Endothelial cell of umbilical vein (primary cell): ENCODE results near the gene CLCN6. TPM values are rescaled to one million over a fixed set of nuclear protein-coding genes. Genes with fewer than 3 reads are reported as not detected.

Experiments used
- BruUV-seq: library from RNA; stranded (reverse); fragments of 400-500 nt; replicated peaks from 2 replicates; lab custom pipeline; 2021; lab: Mats Ljungman, UMichigan
- CTCF ChIA-PET: fragments of 300-600, 350-600 bp; sonication (Branson Sonifier 250); formaldehyde crosslinking; loops from one replicate; lab custom pipeline; 2021; ENCODE audit warnings: antibody characterized with exemption, inconsistent platforms; lab: Charles Lee
- POLR2A ChIA-PET: fragments of 300-600, 350-600 bp; sonication (Branson Sonifier 250); formaldehyde crosslinking; loops from one replicate; lab custom pipeline; 2021; ENCODE audit warnings: antibody characterized with exemption, inconsistent platforms; lab: Charles Lee
- DNase-seq: peaks from one replicate; pipeline ENCODE4 v3.0.0-alpha.2; 2011; ENCODE audit warnings: low read depth, low spot score
- FAIRE-seq: peaks from 2 replicates; lab custom pipeline; 2011; peaks lifted over from hg19 to GRCh38; lab: Jason Lieb, UNC
- H2AFZ ChIP-seq: 2 replicates; pipeline ENCODE4 v1.6.0; 2012; ENCODE audit warnings: low read depth, low read length, control low read depth, inconsistent platforms
- H3K27ac ChIP-seq: 2 replicates; pipeline ENCODE4 v1.5.1; 2011; ENCODE audit warnings: low read depth, mild to moderate bottlenecking, control low read depth, low read length, moderate library complexity; ENCODE audit not compliant: insufficient read depth
- H3K27me3 ChIP-seq, 2 experiments: 2 replicates each; pipeline versions ENCODE4 v1.6.0 to v1.6.1; 2011; ENCODE audit warnings: low read length in 2 of 2, mixed read lengths in 1 of 2; ENCODE audit not compliant: control insufficient read depth in 2 of 2, insufficient read depth in 2 of 2
- H3K36me3 ChIP-seq, 2 experiments: 2 replicates in 1 of 2; 3 replicates in 1 of 2; pipeline ENCODE4 v1.5.1; 2011; ENCODE audit warnings: low read length in 2 of 2, mild to moderate bottlenecking in 1 of 2, moderate library complexity in 1 of 2; ENCODE audit not compliant: control insufficient read depth in 2 of 2, insufficient read depth in 2 of 2; ENCODE audit errors: extremely low read depth in 1 of 2
- H3K4me1 ChIP-seq: 3 replicates; pipeline ENCODE4 v1.5.1; 2011; ENCODE audit warnings: mild to moderate bottlenecking, low read length; ENCODE audit not compliant: control insufficient read depth, insufficient read depth; ENCODE audit errors: extremely low read depth
- H3K4me2 ChIP-seq: 2 replicates; pipeline ENCODE4 v1.6.1; 2011; ENCODE audit warnings: low read length, control low read depth, mixed read lengths; ENCODE audit not compliant: insufficient read depth
- H3K4me3 ChIP-seq, 3 experiments: fragments of 200-600 bp in 1 of 3; sonication (generic), shearing (Covaris generic) in 1 of 3; replicated peaks in 1 of 3; 2 replicates each; pipeline ENCODE4 v1.5.1; 2011 to 2016; ENCODE audit warnings: control low read depth in 3 of 3, low read length in 3 of 3, mild to moderate bottlenecking in 2 of 3, inconsistent platforms in 1 of 3, low read depth in 1 of 3, moderate library complexity in 1 of 3; ENCODE audit not compliant: insufficient read depth in 1 of 3
- H3K79me2 ChIP-seq: 2 replicates; pipeline ENCODE4 v1.6.0; 2012; ENCODE audit warnings: low read length, inconsistent platforms; ENCODE audit not compliant: control insufficient read depth, insufficient read depth
- H3K9ac ChIP-seq: replicated peaks from 2 replicates; pipeline ENCODE3; 2011; ENCODE audit warnings: low read length, control low read depth; ENCODE audit not compliant: insufficient read depth; ENCODE audit errors: extremely low read depth
- H3K9me1 ChIP-seq: replicated peaks from 3 replicates; pipeline ENCODE4 v1.6.0; 2011; ENCODE audit warnings: mild to moderate bottlenecking, low read length; ENCODE audit not compliant: control insufficient read depth, insufficient read depth; ENCODE audit errors: extremely low read depth
- H3K9me3 ChIP-seq: replicated peaks from 2 replicates; pipeline ENCODE4 v1.5.1; 2012; ENCODE audit warnings: low read length, inconsistent platforms; ENCODE audit not compliant: control insufficient read depth, insufficient read depth
- H4K20me1 ChIP-seq: replicated peaks from 2 replicates; pipeline ENCODE3; 2011; ENCODE audit warnings: mild to moderate bottlenecking, low read length; ENCODE audit not compliant: control insufficient read depth, insufficient read depth; ENCODE audit errors: extremely low read depth
- CTCF ChIP-seq, 2 donors: IDR thresholded peaks; 1 replicate in 1 of 2; 2 replicates in 1 of 2; pipeline ENCODE4 v1.5.1; 2011; ENCODE audit warnings: low read length in 2 of 2, mild to moderate bottlenecking in 2 of 2, moderate library complexity in 2 of 2, control low read depth in 1 of 2, inconsistent platforms in 1 of 2, low read depth in 1 of 2; ENCODE audit not compliant: insufficient read depth in 1 of 2; ENCODE audit errors: extremely low read depth in 1 of 2
- EZH2 ChIP-seq: IDR thresholded peaks from 2 replicates; pipeline ENCODE4 v1.6.1; 2012; ENCODE audit warnings: borderline replicate concordance, low read depth, mild to moderate bottlenecking, moderate library complexity, low read length, inconsistent platforms; ENCODE audit not compliant: severe bottlenecking
- FOS ChIP-seq: IDR thresholded peaks from 2 replicates; pipeline ENCODE4 v1.6.1; 2011; ENCODE audit warnings: mild to moderate bottlenecking, low read length, moderate library complexity, borderline replicate concordance; ENCODE audit not compliant: insufficient read depth
- GATA2 ChIP-seq: IDR thresholded peaks from 2 replicates; pipeline ENCODE4 v1.7.0; 2011; ENCODE audit warnings: low read depth, mild to moderate bottlenecking, moderate library complexity, mixed read lengths, low read length; ENCODE audit not compliant: insufficient read length, insufficient read depth
- JUN ChIP-seq: IDR thresholded peaks from 2 replicates; pipeline ENCODE4 v1.6.1; 2011; ENCODE audit warnings: borderline replicate concordance, low read depth; ENCODE audit not compliant: insufficient read length, insufficient read depth
- MAX ChIP-seq: IDR thresholded peaks from 2 replicates; pipeline ENCODE4 v1.6.1; 2011; ENCODE audit not compliant: insufficient read depth, insufficient read length
- MYC ChIP-seq: IDR thresholded peaks from one replicate; pipeline ENCODE4 v1.6.1; 2011; ENCODE audit warnings: mild to moderate bottlenecking, low read depth, low read length
- POLR2A ChIP-seq: IDR thresholded peaks from 2 replicates; pipeline ENCODE4 v1.6.1; 2012; ENCODE audit warnings: low read depth, mild to moderate bottlenecking, control low read depth, low read length
- POLR2AphosphoS5 ChIP-seq: IDR thresholded peaks from 2 replicates; pipeline ENCODE4 v1.6.1; 2012; ENCODE audit warnings: low read depth, mild to moderate bottlenecking, control low read depth, low read length, moderate library complexity; ENCODE audit not compliant: insufficient read depth
- dilution Hi-C: fragments of 300-500 bp; cut with MboI; formaldehyde crosslinking; loops from one replicate; pipeline ENCODE4 v1.15.0; 2019; ENCODE audit warnings: low sequenced_read_pairs; ENCODE audit not compliant: extremely low pct_ligation_motif_present
- intact Hi-C: fragments of 100-400 bp; cut with micrococcal nuclease; formaldehyde crosslinking; loops from one replicate; pipeline ENCODE4 v1.10.0; 2022
- polyA plus RNA-seq, 4 experiments: library from polyadenylated mRNA; depleted of rRNA in 3 of 4; stranded (reverse) in 3 of 4; unstranded in 1 of 4; fragments of >200 nt; gene quantifications; 2 replicates each; pipeline versions ENCODE4 v1.2.1 to v1.2.3, GENCODE V29; 2011 to 2012; ENCODE audit warnings: missing spikeins in 1 of 4
- total RNA-seq: library from RNA; stranded (reverse); gene quantifications from 2 replicates; pipeline ENCODE4 v1.2.3, GENCODE V29; 2021

CLCN6 gene
- total and polyA plus RNA-seq, 2 donors (not counting 3 experiments of a cell fraction or from before 2014, with no cell fraction given) = 20.4 to 41.2 TPM

GRCh38 chr1:11770011-11770410 lies 36.0 kb upstream of the CLCN6 start:
- intact Hi-C loops = no loop called here
- H3K4me1 ChIP-seq = peaks cover 4% of the 10 kb centered on the region
- no peaks in the 10 kb centered on the region for H3K79me2 ChIP-seq
- FAIRE-seq (no peak), DNase-seq (no peak)
- no peak overlapping the region for H3K9ac ChIP-seq
- H2AFZ ChIP-seq = no peak overlapping the region
- dilution Hi-C loops = no loop called here
- no TSS peak for BruUV-seq
- no peaks in the 10 kb centered on the region for H3K27me3 ChIP-seq
- H3K27ac ChIP-seq = no peak overlapping the region
- TF ChIP-seq JUN = no peak
- no peak for TF ChIP-seq EZH2
- no peak for TF ChIP-seq MAX
- no peak for TF ChIP-seq POLR2AphosphoS5
- no peak for TF ChIP-seq MYC
- no peak for TF ChIP-seq POLR2A
- no peak for TF ChIP-seq FOS
- TF ChIP-seq CTCF (IDR thresholded peaks at IDR 0.05; ENCODE audit: extremely low read depth in 1 of 2, insufficient read depth in 1 of 2, low read depth in 1 of 2, low read length in 2 of 2) = no peak
- no peak for TF ChIP-seq GATA2
- H4K20me1 ChIP-seq = no peaks in the 10 kb centered on the region
- H3K9me3 ChIP-seq = no peaks in the 10 kb centered on the region
- H3K36me3 ChIP-seq = no peaks in the 10 kb centered on the region
- H3K4me2 ChIP-seq = no peak overlapping the region
- H3K4me3 ChIP-seq = no peak overlapping the region
- no peaks in the 10 kb centered on the region for H3K9me1 ChIP-seq
- CTCF ChIA-PET = interaction anchor here (1.0 kb wide), 1 partner anchor 16 kb away, joined by 3 read pairs; no protein-coding TSS in a partner anchor
- POLR2A ChIA-PET = no interaction called here
